ENCODE data around the gene RHPN2. TPM values are rescaled to one million over a fixed set of nuclear protein-coding genes. Genes with fewer than 3 reads are reported as not detected.
A peak's percentile ranks its signal among the peaks of the same experiment; 100 is the strongest.

Gene RHPN2
- total RNA-seq, 1 experiment from 2014 or later = 32.8 TPM

DNA sequence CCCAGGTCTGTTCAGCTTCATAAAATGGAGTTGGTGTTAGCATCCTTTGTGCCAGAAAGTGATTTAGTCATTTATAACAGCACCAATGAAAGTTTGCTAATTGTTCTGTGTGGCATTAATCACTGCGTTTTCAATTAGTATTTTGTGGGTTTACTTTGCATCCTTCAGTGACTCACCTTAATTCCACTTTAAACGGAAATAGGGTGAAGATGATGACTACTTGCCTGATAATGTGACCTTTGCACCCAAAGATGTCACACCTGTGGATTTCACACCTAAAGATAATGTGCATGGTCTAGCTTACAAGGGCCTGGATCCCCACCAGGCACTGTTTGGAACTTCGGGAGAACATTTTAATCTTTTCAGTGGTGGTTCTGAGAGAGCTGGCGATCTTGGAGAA, 31.3 kb upstream of the RHPN2 start:
- Histone ChIP-seq H3K4me1 (ENCODE audit: insufficient read depth, low read length) (peaks cover 21% of the 10 kb centered on the region), H3K9ac (ENCODE audit: low read length) (no peak overlapping the region)
- CTCF ChIA-PET = no interaction called here

GRCh38 chr19:33094436-33095067, 29.9 kb upstream of the RHPN2 start:
- CTCF ChIA-PET = no interaction called here
- DNase-seq = peak; percentile 3
- ATAC-seq = no peak

More for the DNA sequence above, 31.3 kb upstream of the RHPN2 start:
- DNase-seq (no peak), ATAC-seq (no peak)
- POLR2A ChIA-PET (ENCODE audit: unreplicated experiment) = no interaction called here
- no peak overlapping the region for H3K4me2 ChIP-seq (ENCODE audit: low read length)
- no peaks in the 10 kb centered on the region for H3F3A ChIP-seq (ENCODE audit: low read length, unreplicated experiment)
- H3K9me2 ChIP-seq (replicated peaks; ENCODE audit: low read length) = no peaks in the 10 kb centered on the region
- peaks cover 7% of the 10 kb centered on the region; the same call in 1 of the 2 replicates for H3K36me3 ChIP-seq (ENCODE audit: low read depth, low read length)
- H2AFZ ChIP-seq (ENCODE audit: low read length) = no peak overlapping the region
- intact Hi-C loops (cut with micrococcal nuclease) = no loop called here
- no peak overlapping the region for H3K4me3 ChIP-seq (ENCODE audit: low read length)
- TF ChIP-seq, protein P1, sequence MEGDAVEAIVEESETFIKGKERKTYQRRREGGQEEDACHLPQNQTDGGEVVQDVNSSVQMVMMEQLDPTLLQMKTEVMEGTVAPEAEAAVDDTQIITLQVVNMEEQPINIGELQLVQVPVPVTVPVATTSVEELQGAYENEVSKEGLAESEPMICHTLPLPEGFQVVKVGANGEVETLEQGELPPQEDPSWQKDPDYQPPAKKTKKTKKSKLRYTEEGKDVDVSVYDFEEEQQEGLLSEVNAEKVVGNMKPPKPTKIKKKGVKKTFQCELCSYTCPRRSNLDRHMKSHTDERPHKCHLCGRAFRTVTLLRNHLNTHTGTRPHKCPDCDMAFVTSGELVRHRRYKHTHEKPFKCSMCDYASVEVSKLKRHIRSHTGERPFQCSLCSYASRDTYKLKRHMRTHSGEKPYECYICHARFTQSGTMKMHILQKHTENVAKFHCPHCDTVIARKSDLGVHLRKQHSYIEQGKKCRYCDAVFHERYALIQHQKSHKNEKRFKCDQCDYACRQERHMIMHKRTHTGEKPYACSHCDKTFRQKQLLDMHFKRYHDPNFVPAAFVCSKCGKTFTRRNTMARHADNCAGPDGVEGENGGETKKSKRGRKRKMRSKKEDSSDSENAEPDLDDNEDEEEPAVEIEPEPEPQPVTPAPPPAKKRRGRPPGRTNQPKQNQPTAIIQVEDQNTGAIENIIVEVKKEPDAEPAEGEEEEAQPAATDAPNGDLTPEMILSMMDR (conservative IDR thresholded peaks at IDR 0.05; ENCODE audit: low read depth, low read length) = no peak
- TF ChIP-seq EZH2phosphoT487 (IDR thresholded peaks at IDR 0.05; ENCODE audit: borderline replicate concordance, low read length) (no peak), EZH2 (IDR thresholded peaks at IDR 0.05; ENCODE audit: low read length, unreplicated experiment) (no peak)
- H3K79me2 ChIP-seq (ENCODE audit: low read length) = no peaks in the 10 kb centered on the region
- no peaks in the 10 kb centered on the region for H3K9me3 ChIP-seq (ENCODE audit: low read length)
- H3K27ac ChIP-seq (ENCODE audit: low read length) = no peak overlapping the region
- no TSS peak for BruUV-seq (replicated peaks)
- no peaks in the 10 kb centered on the region for H3K27me3 ChIP-seq (ENCODE audit: low read length)
- no peaks in the 10 kb centered on the region for H4K20me1 ChIP-seq (ENCODE audit: low read length)

More at GRCh38 chr19:33094436-33095067, 29.9 kb upstream of the RHPN2 start:
- H3K27ac ChIP-seq (ENCODE audit: low read length) = no peak overlapping the region
- intact Hi-C loops (cut with micrococcal nuclease) = no loop called here
- no peaks in the 10 kb centered on the region for H3K27me3 ChIP-seq (ENCODE audit: low read length)
- H3K36me3 ChIP-seq (ENCODE audit: low read depth, low read length) = peaks cover 7% of the 10 kb centered on the region; the same call in 1 of the 2 replicates
- peaks cover 16% of the 10 kb centered on the region for H3K4me1 ChIP-seq (ENCODE audit: insufficient read depth, low read length)
- no peaks in the 10 kb centered on the region for H3F3A ChIP-seq (ENCODE audit: low read length, unreplicated experiment)
- H3K4me2 ChIP-seq (ENCODE audit: low read length) = no peak overlapping the region
- H3K9ac ChIP-seq (ENCODE audit: low read length) = no peak overlapping the region
- no peak for TF ChIP-seq EZH2phosphoT487 (IDR thresholded peaks at IDR 0.05; ENCODE audit: borderline replicate concordance, low read length)
- no peak for TF ChIP-seq EZH2 (IDR thresholded peaks at IDR 0.05; ENCODE audit: low read length, unreplicated experiment)
- TF ChIP-seq, protein P1 (conservative IDR thresholded peaks at IDR 0.05; ENCODE audit: low read depth, low read length) = no peak
- no peaks in the 10 kb centered on the region for H3K79me2 ChIP-seq (ENCODE audit: low read length)
- no peaks in the 10 kb centered on the region for H3K9me3 ChIP-seq (ENCODE audit: low read length)
- no TSS peak for BruUV-seq (replicated peaks)
- no peak overlapping the region for H2AFZ ChIP-seq (ENCODE audit: low read length)
- POLR2A ChIA-PET (ENCODE audit: unreplicated experiment) = no interaction called here
- no peaks in the 10 kb centered on the region for H4K20me1 ChIP-seq (ENCODE audit: low read length)
- no peaks in the 10 kb centered on the region for H3K9me2 ChIP-seq (replicated peaks; ENCODE audit: low read length)
- no peak overlapping the region for H3K4me3 ChIP-seq (ENCODE audit: low read length)
